ENCODE results near the gene ETV6. TPM values are rescaled to one million over a fixed set of nuclear protein-coding genes. Genes with fewer than 3 reads are reported as not detected.

ETV6 gene
- total and polyA plus RNA-seq, 9 of the 15 experiments (the other 6 are each of a cell fraction or from before 2014, with no cell fraction given): 0.81 to 12.7 (median 4.1) TPM

- TF ChIP-seq ZNF75A (CRISPR knock-in tag; IDR thresholded peaks at IDR 0.05) (no peak), REST (IDR thresholded peaks at IDR 0.05; ENCODE audit: borderline replicate concordance) (no peak), REST (CRISPR knock-in tag; IDR thresholded peaks at IDR 0.05; ENCODE audit: low read depth) (no peak), ZNF395 (CRISPR knock-in tag; IDR thresholded peaks at IDR 0.05) (no peak), CREM (IDR thresholded peaks at IDR 0.05; ENCODE audit: low read depth) (no peak), EP300 (IDR thresholded peaks at IDR 0.05; ENCODE audit: low read length) (no peak), ZNF165 (CRISPR knock-in tag; IDR thresholded peaks at IDR 0.05; ENCODE audit: borderline replicate concordance) (no peak), ASH1L (IDR thresholded peaks at IDR 0.05; ENCODE audit: borderline replicate concordance, low read depth, partially characterized antibody) (no peak), IRF9 (tag; IDR thresholded peaks at IDR 0.05) (no peak), FOXJ3 (CRISPR knock-in tag; IDR thresholded peaks at IDR 0.05) (no peak)
- no peak for DNase-seq (ENCODE audit: extremely low read depth in 1 of 4, low spot score in 3 of 4)
- ChIA-PET POLR2A (interaction anchor here (0.7 kb wide), 1 partner anchor 15 kb away, joined by 3 read pairs; no protein-coding TSS in a partner anchor), CTCF (ENCODE audit: low intra/inter-chr PET ratio) (no interaction called here)
- no peak overlapping the region for H2AFZ ChIP-seq (ENCODE audit: low read depth, low read length)
- FAIRE-seq: no peak
- H3K9me3 ChIP-seq (replicated peaks; ENCODE audit: control insufficient read depth, insufficient read depth, low read depth, low read length): no peaks in the 10 kb centered on the region
- no peak overlapping the region for H3K9ac ChIP-seq (ENCODE audit: insufficient read depth in 1 of 2, low read depth in 2 of 2, low read length in 2 of 2)
- H3K4me3 ChIP-seq: no peak overlapping the region
- no peaks in the 10 kb centered on the region for H3K36me3 ChIP-seq (ENCODE audit: control insufficient read depth, insufficient read depth, low read length)
- H3K4me1 ChIP-seq (replicated peaks in 1 of 2; ENCODE audit: control insufficient read depth in 2 of 2, insufficient read depth in 2 of 2, low read length in 2 of 2): no peaks in the 10 kb centered on the region; a peak in 1 of 5 replicates
- no peak overlapping the region for H3K4me2 ChIP-seq (ENCODE audit: insufficient read depth, low read length)
- in situ Hi-C loops (cut with MboI) (no loop called here), intact Hi-C loops (cut with micrococcal nuclease) (no loop called here)
- no peaks in the 10 kb centered on the region for H3K9me1 ChIP-seq (ENCODE audit: control insufficient read depth, insufficient read depth, low read length)
- no peak overlapping the region for H3K27ac ChIP-seq (ENCODE audit: extremely low read depth, low read depth, low read length)
- no peak for ATAC-seq
- no peaks in the 10 kb centered on the region for H3K79me2 ChIP-seq (ENCODE audit: control insufficient read depth, insufficient read depth, low read length)
- no peaks in the 10 kb centered on the region; a peak in 1 of 5 replicates for H3K27me3 ChIP-seq (ENCODE audit: control insufficient read depth in 2 of 2, insufficient read depth in 2 of 2, low read length in 2 of 2)
- WGBS (ENCODE audit: insufficient coverage, low coverage, missing lambda C conversion rate): 11% methylated on average over 1 of the region's 1 CpG
- H4K20me1 ChIP-seq (replicated peaks; ENCODE audit: control insufficient read depth, insufficient read depth, low read length): no peaks in the 10 kb centered on the region
- BruUV-seq (replicated peaks): no TSS peak
Observed at GRCh38 chr12:11615481-11615880, 34.0 kb upstream of the ETV6 start.
